H9 (cell line): ENCODE data around the gene TM4SF5. TPM values are rescaled to one million over a fixed set of nuclear protein-coding genes. Genes with fewer than 3 reads are reported as not detected.
A peak's percentile ranks its signal among the peaks of the same experiment; 100 is the strongest.

Experiments
- DNase-seq: peaks from one replicate; pipeline ENCODE4 v3.0.0-alpha.2; 2017
- H2AFZ ChIP-seq: one replicate; pipeline ENCODE4 v1.6.1; 2013; ENCODE audit warnings: mild to moderate bottlenecking, low read length, control low read depth, moderate library complexity
- H2AK5ac ChIP-seq: 2 replicates; pipeline ENCODE4 v1.6.1; 2013; ENCODE audit warnings: low read length, control low read depth, mixed read lengths; ENCODE audit not compliant: insufficient read length
- H2BK120ac ChIP-seq: one replicate; pipeline ENCODE4 v1.6.1; 2013; ENCODE audit warnings: low read depth, mild to moderate bottlenecking, low read length, control low read depth, inconsistent platforms; ENCODE audit not compliant: poor library complexity, severe bottlenecking
- H2BK12ac ChIP-seq: 2 replicates; pipeline ENCODE4 v1.6.1; 2013; ENCODE audit warnings: low read length, control low read depth, mixed read lengths, low read depth; ENCODE audit not compliant: insufficient read length
- H2BK15ac ChIP-seq: 2 replicates; pipeline ENCODE4 v1.6.1; 2013; ENCODE audit warnings: low read depth, low read length, control low read depth
- H2BK20ac ChIP-seq: one replicate; pipeline ENCODE4 v1.6.1; 2013; ENCODE audit warnings: low read depth, mild to moderate bottlenecking, low read length, control low read depth, inconsistent platforms; ENCODE audit not compliant: poor library complexity, severe bottlenecking
- H2BK5ac ChIP-seq: 2 replicates; pipeline ENCODE4 v1.6.1; 2013; ENCODE audit warnings: low read length, control low read depth, mixed read lengths; ENCODE audit not compliant: insufficient read length
- H3K14ac ChIP-seq: 2 replicates; pipeline ENCODE4 v1.6.1; 2013; ENCODE audit warnings: low read length, control low read depth; ENCODE audit not compliant: insufficient read depth
- H3K18ac ChIP-seq: 2 replicates; pipeline ENCODE4 v1.6.1; 2013; ENCODE audit warnings: low read depth, mild to moderate bottlenecking, mixed read lengths, low read length, control low read depth; ENCODE audit not compliant: insufficient read length
- H3K23ac ChIP-seq: 2 replicates; pipeline ENCODE4 v1.6.1; 2013; ENCODE audit warnings: low read length, control low read depth, mixed read lengths, low read depth; ENCODE audit not compliant: insufficient read length
- H3K23me2 ChIP-seq: 2 replicates; pipeline ENCODE4 v1.6.1; 2013; ENCODE audit warnings: low read depth, mild to moderate bottlenecking, mixed read lengths, low read length, control low read depth; ENCODE audit not compliant: insufficient read length, poor library complexity, severe bottlenecking
- H3K27ac ChIP-seq: 2 replicates; pipeline ENCODE4 v1.5.1; 2013; ENCODE audit warnings: low read length, control low read depth, mixed read lengths, low read depth; ENCODE audit not compliant: insufficient read length
- H3K27me3 ChIP-seq: 2 replicates; pipeline ENCODE4 v1.6.1; 2013; ENCODE audit warnings: low read length, control low read depth, inconsistent platforms; ENCODE audit not compliant: insufficient read depth
- H3K4ac ChIP-seq: 2 replicates; pipeline ENCODE4 v1.6.1; 2013; ENCODE audit warnings: low read depth, mild to moderate bottlenecking, control low read depth, inconsistent platforms, low read length, moderate library complexity
- H3K4me1 ChIP-seq: 2 replicates; pipeline ENCODE4 v1.6.1; 2013; ENCODE audit warnings: low read length, control low read depth, inconsistent platforms; ENCODE audit not compliant: insufficient read depth
- H3K4me2 ChIP-seq: 2 replicates; pipeline ENCODE4 v1.6.1; 2013; ENCODE audit warnings: low read length, control low read depth, mixed read lengths; ENCODE audit not compliant: insufficient read length, insufficient read depth
- H3K56ac ChIP-seq: 2 replicates; pipeline ENCODE4 v1.6.1; 2013; ENCODE audit warnings: low read depth, mild to moderate bottlenecking, mixed read lengths, low read length, control low read depth; ENCODE audit not compliant: insufficient read length
- H3K79me1 ChIP-seq: 2 replicates; pipeline ENCODE4 v1.6.1; 2013; ENCODE audit warnings: low read depth, mild to moderate bottlenecking, moderate library complexity, low read length, control low read depth, inconsistent platforms; ENCODE audit not compliant: insufficient read depth, poor library complexity, severe bottlenecking
- H3K79me2 ChIP-seq: 2 replicates; pipeline ENCODE4 v1.6.1; 2013; ENCODE audit warnings: low read length, control low read depth, inconsistent platforms; ENCODE audit not compliant: insufficient read depth
- H3K9ac ChIP-seq: 2 replicates; pipeline ENCODE4 v1.6.1; 2013; ENCODE audit warnings: low read length, control low read depth, mixed read lengths; ENCODE audit not compliant: insufficient read length; ENCODE audit errors: extremely low read depth
- H3K9me3 ChIP-seq: one replicate; pipeline ENCODE4 v1.6.1; 2013; ENCODE audit warnings: low read depth, low read length, inconsistent platforms; ENCODE audit not compliant: control insufficient read depth
- H3T11ph ChIP-seq: one replicate; pipeline ENCODE4 v1.6.1; 2013; ENCODE audit warnings: mild to moderate bottlenecking, low read length, control low read depth, inconsistent platforms
- H4K20me1 ChIP-seq: one replicate; pipeline ENCODE4 v1.6.1; 2013; ENCODE audit not compliant: control insufficient read depth, insufficient read length, insufficient read depth
- H4K5ac ChIP-seq: 2 replicates; pipeline ENCODE4 v1.6.1; 2013; ENCODE audit warnings: low read depth, mild to moderate bottlenecking, mixed read lengths, low read length, control low read depth; ENCODE audit not compliant: insufficient read length
- H4K8ac ChIP-seq: replicated peaks from 2 replicates; pipeline ENCODE4 v1.6.1; 2013; ENCODE audit warnings: low read length, control low read depth, mixed read lengths, low read depth; ENCODE audit not compliant: insufficient read length
- H4K91ac ChIP-seq: 2 replicates; pipeline ENCODE4 v1.6.1; 2013; ENCODE audit warnings: low read depth, mild to moderate bottlenecking, moderate library complexity, mixed read lengths, low read length, control low read depth; ENCODE audit not compliant: insufficient read length
- H3K27ac Mint-ChIP-seq, 3 experiments: 2 replicates in 2 of 3; 3 replicates in 1 of 3; pipeline ENCODE4 v1.8.0; 2020 to 2021; ENCODE audit warnings: mixed read lengths in 3 of 3, mild to moderate bottlenecking in 1 of 3, moderate library complexity in 1 of 3
- H3K27me3 Mint-ChIP-seq: 2 replicates; pipeline ENCODE4 v1.8.0; 2021; ENCODE audit warnings: low read depth, mild to moderate bottlenecking, moderate library complexity, mixed read lengths
- H3K36me3 Mint-ChIP-seq, 3 experiments: 2 replicates in 2 of 3; 3 replicates in 1 of 3; pipeline ENCODE4 v1.8.0; 2020 to 2021; ENCODE audit warnings: low read depth in 3 of 3, mixed read lengths in 3 of 3; ENCODE audit not compliant: insufficient read depth in 1 of 3
- H3K4me1 Mint-ChIP-seq, 2 experiments: 2 replicates each; pipeline ENCODE4 v1.8.0; 2020; ENCODE audit warnings: mixed read lengths in 2 of 2
- H3K4me3 Mint-ChIP-seq, 2 experiments: 2 replicates in 1 of 2; 3 replicates in 1 of 2; pipeline ENCODE4 v1.8.0; 2020 to 2021; ENCODE audit warnings: mild to moderate bottlenecking in 2 of 2, mixed read lengths in 2 of 2, moderate library complexity in 1 of 2
- H3K9me3 Mint-ChIP-seq, 2 experiments: 2 replicates in 1 of 2; 3 replicates in 1 of 2; pipeline ENCODE4 v1.8.0; 2020; ENCODE audit warnings: mild to moderate bottlenecking in 2 of 2, mixed read lengths in 2 of 2, moderate library complexity in 1 of 2
- WGBS: extraction: QIAGEN DNeasy Blood & Tissue Kit; methylation state at CpG from one replicate; pipeline ENCODE4 v1.1.7; 2013; ENCODE audit warnings: missing lambda C conversion rate, low lambda C conversion rate, mixed read lengths; ENCODE audit not compliant: insufficient read length; ENCODE audit errors: extremely low coverage; 5-methylcytosine and 5-hydroxymethylcytosine counted together
- total RNA-seq: library from RNA; stranded (reverse); gene quantifications from 2 replicates; pipeline ENCODE4 v1.2.1, GENCODE V29; 2021
- TF ChIP-seq, protein P1 (sequence below): fragments of 200-600 bp; sonication (generic); conservative IDR thresholded peaks from 3 replicates; pipeline ENCODE4 v1.8.0; 2021; ENCODE audit warnings: antibody characterized with exemption, mild to moderate bottlenecking

Gene TM4SF5
- total RNA-seq, 1 experiment from 2014 or later: not detected

DNA sequence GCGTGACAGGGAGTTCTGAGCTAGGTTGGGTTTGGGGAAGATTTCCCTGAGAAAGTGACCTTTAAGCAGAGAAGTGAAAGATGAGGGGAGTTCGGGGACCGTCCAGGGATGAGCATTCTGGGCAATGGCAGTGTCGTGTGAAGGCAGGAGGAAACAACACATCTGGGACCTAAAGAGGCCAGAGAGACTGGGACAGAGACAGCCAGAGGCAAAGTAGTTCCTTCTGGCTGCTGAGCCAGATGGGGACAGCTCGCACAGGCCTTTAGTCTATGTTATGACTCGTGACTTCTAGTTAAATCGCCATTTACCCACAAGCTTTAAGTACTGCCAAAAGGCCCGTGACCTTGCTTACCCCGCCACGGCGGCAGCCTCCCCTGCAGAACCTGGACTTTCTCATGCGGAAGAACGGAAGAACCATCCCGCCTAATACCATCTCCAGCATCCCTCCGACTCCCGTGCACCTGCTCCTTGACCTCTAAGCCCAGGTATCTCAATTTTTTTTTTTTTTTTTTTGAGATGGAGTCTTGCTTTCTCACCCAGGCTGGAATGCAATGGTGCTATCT is 48.9 kb upstream of the TM4SF5 start:
- H4K8ac ChIP-seq: no peak overlapping the region
- H2BK5ac ChIP-seq: no peak overlapping the region
- H3K23me2 ChIP-seq: no peaks in the 10 kb centered on the region
- no peak overlapping the region for H3K18ac ChIP-seq
- no peak overlapping the region for H2BK20ac ChIP-seq
- no peaks in the 10 kb centered on the region for H3K4me1 ChIP-seq
- H3K56ac ChIP-seq: no peak overlapping the region
- Mint-ChIP-seq H3K4me1 (no peaks in the 10 kb centered on the region; a peak in 1 of 4 replicates), H3K27me3 (peaks cover 8% of the 10 kb centered on the region), H3K9me3 (no peaks in the 10 kb centered on the region; a peak in 1 of 5 replicates), H3K36me3 (peaks cover 5 to 36% (median 32%) of the 10 kb centered on the region in 3 experiments; a peak in 6 of 7 replicates), H3K4me3 (no peak overlapping the region; a peak in 1 of 5 replicates), H3K27ac (peak overlapping the region in 2 of 3 experiments; percentile 14 to 35; a peak in 2 of 7 replicates)
- H3K4ac ChIP-seq: no peak overlapping the region
- no peak overlapping the region for H4K91ac ChIP-seq
- TF ChIP-seq, protein P1, sequence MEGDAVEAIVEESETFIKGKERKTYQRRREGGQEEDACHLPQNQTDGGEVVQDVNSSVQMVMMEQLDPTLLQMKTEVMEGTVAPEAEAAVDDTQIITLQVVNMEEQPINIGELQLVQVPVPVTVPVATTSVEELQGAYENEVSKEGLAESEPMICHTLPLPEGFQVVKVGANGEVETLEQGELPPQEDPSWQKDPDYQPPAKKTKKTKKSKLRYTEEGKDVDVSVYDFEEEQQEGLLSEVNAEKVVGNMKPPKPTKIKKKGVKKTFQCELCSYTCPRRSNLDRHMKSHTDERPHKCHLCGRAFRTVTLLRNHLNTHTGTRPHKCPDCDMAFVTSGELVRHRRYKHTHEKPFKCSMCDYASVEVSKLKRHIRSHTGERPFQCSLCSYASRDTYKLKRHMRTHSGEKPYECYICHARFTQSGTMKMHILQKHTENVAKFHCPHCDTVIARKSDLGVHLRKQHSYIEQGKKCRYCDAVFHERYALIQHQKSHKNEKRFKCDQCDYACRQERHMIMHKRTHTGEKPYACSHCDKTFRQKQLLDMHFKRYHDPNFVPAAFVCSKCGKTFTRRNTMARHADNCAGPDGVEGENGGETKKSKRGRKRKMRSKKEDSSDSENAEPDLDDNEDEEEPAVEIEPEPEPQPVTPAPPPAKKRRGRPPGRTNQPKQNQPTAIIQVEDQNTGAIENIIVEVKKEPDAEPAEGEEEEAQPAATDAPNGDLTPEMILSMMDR: no peak
- no peaks in the 10 kb centered on the region for H3K79me1 ChIP-seq
- H3K79me2 ChIP-seq: no peaks in the 10 kb centered on the region
- H3K9ac ChIP-seq: no peak overlapping the region
- H3K27me3 ChIP-seq: no peaks in the 10 kb centered on the region
- H3K23ac ChIP-seq: no peak overlapping the region
- no peak overlapping the region for H2BK120ac ChIP-seq
- H4K20me1 ChIP-seq: no peaks in the 10 kb centered on the region
- H3K9me3 ChIP-seq: no peaks in the 10 kb centered on the region
- no peak overlapping the region for H3K27ac ChIP-seq
- no peak overlapping the region for H2BK12ac ChIP-seq
- H2AK5ac ChIP-seq: no peak overlapping the region
- H2BK15ac ChIP-seq: no peak overlapping the region
- H4K5ac ChIP-seq: no peak overlapping the region
- WGBS: no CpG with 5 or more reads among the region's 16 CpGs
- H3K4me2 ChIP-seq: no peak overlapping the region
- no peak for DNase-seq
- H3T11ph ChIP-seq: no peak overlapping the region
- H2AFZ ChIP-seq: no peak overlapping the region
- H3K14ac ChIP-seq: no peak overlapping the region
